Cardiac fibroblast (primary cell): ENCODE measurements around the gene UNC5A.

Source experiments
- DNase-seq, 2 donors: peaks; one replicate each; pipeline versions ENCODE4 v3.0.0 to v3.0.0-alpha.2; 2010; ENCODE audit warnings: low read depth in 2 of 2
- H3K4me3 ChIP-seq, 2 donors: replicated peaks in 1 of 2; 1 replicate in 1 of 2; 2 replicates in 1 of 2; pipeline ENCODE4 v1.5.1; 2011; ENCODE audit warnings: low read depth in 2 of 2, low read length in 2 of 2, mild to moderate bottlenecking in 2 of 2, moderate library complexity in 1 of 2
- CTCF ChIP-seq: IDR thresholded peaks from one replicate; pipeline ENCODE4 v1.5.1; 2011; ENCODE audit warnings: low read depth, mild to moderate bottlenecking, low read length, inconsistent platforms

The UNC5A gene

GRCh38 chr5:176832162-176832561 lies 21.8 kb downstream of the UNC5A start:
- no peak overlapping the region for H3K4me3 ChIP-seq
- no peak for TF ChIP-seq CTCF
- DNase-seq: no peak

- no peak overlapping the region for H3K4me3 ChIP-seq
- TF ChIP-seq CTCF: no peak
- no peak for DNase-seq
Measured at GRCh38 chr5:176833286-176833685, 22.9 kb downstream of the UNC5A start.

GRCh38 chr5:176835918-176836317 lies 25.6 kb downstream of the UNC5A start:
- no peak overlapping the region for H3K4me3 ChIP-seq
- DNase-seq: no peak
- TF ChIP-seq CTCF: no peak

GRCh38 chr5:176836811-176837706 lies 26.7 kb downstream of the UNC5A start:
- TF ChIP-seq CTCF: no peak
- DNase-seq: no peak
- no peak overlapping the region for H3K4me3 ChIP-seq

GRCh38 chr5:176837707-176838115 lies 27.4 kb downstream of the UNC5A start:
- DNase-seq: peak; percentile 89 to 92

GRCh38 chr5:176843673-176844072 lies 33.3 kb downstream of the UNC5A start:
- no peak for TF ChIP-seq CTCF
- no peak for DNase-seq
- H3K4me3 ChIP-seq: no peak overlapping the region

More at GRCh38 chr5:176837707-176838115, 27.4 kb downstream of the UNC5A start:
- no peak for TF ChIP-seq CTCF
- H3K4me3 ChIP-seq: no peak overlapping the region

- no peak overlapping the region for H3K4me3 ChIP-seq
- no peak for DNase-seq
- TF ChIP-seq CTCF: no peak
Measured at GRCh38 chr5:176844281-176844680, 33.9 kb downstream of the UNC5A start.
